Right renal cortex interstitium (tissue), 3 donors: Measurements from ENCODE around the gene SLC25A26. TPM values are rescaled to one million over a fixed set of nuclear protein-coding genes. Genes with fewer than 3 reads are reported as not detected.

Experiments
- DNase-seq, 3 donors: peaks; one replicate each; pipeline ENCODE4 v3.0.0-alpha.2; 2013; ENCODE audit warnings: low read depth in 3 of 3, low spot score in 2 of 3
- polyA plus RNA-seq, 3 donors: library from polyadenylated mRNA; unstranded; fragments of 120-200 nt; gene quantifications; one replicate each; pipeline ENCODE4 v1.2.1, GENCODE V29; 2013; ENCODE audit not compliant: insufficient read length in 3 of 3

The SLC25A26 gene
- polyA plus RNA-seq, 3 donors: 21.6 to 29.8 (median 26.0) TPM

DNA sequence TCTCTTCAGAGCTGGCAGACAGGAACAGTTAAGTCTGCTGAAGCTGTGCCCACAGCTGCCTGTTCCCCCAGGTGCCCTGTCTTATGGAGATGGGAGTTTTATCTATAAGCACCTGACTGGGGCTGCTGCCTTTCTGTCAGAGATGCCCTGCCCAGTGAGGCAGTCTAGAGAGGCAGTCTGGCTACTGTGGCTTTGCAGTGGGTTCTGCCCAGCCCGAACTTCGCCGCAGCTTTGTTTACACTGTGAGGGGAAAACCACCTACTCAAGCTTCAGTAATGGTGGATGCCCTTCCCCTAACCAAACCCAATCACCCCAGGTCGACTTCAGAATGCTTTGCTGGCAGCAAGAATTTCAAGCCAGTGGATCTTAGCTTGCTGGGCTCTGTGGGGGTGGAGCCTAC is 91.2 kb downstream of the SLC25A26 start:
- DNase-seq: no peak

DNA sequence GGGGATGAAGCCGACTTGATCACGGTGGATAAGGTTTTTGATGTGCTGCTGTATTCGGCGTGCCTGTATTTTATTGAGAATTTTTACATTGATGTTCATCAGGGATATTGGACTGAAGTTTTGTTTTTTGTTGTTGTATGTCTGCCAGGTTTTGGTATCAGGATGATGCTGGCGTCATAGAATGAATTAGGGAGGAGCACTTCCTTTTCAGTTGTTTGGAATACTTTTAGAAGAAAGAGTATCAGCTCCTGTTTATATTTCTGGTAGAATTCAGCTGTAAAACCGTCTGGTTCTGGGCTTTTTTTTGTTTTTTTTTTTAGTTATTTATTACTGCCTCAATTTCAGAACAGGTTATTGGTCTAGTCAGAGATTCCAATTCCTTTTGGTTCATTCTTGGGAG is 93.7 kb downstream of the SLC25A26 start:
- DNase-seq: no peak

DNA sequence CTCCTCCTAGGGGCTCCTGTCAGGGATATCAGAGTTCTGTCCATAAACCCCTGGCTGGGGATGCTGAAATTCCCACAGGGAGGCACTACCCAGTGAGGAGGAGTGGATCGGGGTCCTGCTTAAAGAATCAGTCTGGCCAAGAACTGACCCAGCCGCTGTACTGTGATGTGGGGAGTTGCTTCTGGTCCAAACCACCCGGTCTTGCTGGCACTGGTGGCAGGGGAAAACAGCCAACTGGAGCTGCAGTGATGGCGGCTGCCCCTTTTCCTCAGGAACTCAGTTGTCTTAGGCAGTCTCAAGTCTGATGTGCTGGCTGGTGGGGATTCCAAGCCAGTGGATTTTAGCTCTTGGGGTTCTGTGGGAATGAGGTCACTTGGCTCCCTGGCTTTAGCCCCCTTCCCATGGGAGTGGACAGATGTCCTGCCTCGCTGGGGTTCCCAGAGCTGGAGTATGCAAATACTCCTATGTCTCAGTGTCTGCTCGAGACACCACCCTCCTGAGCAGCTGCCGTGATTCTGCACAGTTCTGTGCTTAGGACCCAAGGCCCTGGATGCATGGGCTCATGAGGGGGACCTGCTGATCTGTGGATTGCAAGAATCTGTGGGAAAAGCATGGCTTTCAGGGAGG is 97.1 kb downstream of the SLC25A26 start:
- no peak for DNase-seq

DNA sequence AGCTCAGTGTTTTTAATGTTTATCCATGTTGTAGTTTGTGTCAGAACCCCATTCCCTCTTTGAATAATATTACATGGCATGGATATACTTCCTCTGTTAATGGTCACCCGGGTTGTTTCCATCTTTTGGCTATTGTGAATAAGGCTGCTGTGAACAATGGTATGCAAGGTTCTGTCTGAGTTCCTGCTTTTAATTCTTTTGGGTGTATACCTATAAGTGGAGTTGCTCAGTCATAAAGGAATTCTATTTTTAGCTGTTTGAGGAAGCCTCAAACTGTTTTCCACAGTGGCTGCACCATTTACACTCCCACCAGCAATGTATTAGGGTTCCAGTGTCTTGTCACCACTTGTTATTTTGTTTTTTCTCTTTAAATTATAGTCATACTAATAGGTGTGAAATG is 99.6 kb downstream of the SLC25A26 start:
- DNase-seq: no peak

GRCh38 chr3:66322436-66322835 is 101.6 kb downstream of the SLC25A26 start:
- no peak for DNase-seq

DNA sequence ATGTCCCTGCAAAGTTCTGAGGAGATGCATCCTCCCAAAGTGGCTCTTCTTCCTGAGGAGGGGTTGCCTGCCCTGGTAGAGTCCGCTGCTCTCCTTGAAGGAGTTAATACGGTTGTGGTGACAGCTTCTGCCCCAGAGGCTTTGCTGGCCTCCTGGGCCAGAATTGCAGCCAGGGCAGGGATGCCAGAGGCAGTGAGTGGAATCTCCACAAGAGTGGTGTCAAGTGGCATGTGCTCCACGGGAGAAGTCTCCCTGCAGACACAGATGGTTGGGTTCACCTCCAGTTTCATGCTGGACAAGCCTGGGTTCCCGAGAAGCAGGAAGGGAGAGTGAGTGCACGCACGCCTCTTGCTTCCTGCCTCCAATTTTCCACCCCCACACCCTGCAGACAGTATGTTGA is 105.5 kb downstream of the SLC25A26 start:
- no peak for DNase-seq

- DNase-seq: no peak
Observed at GRCh38 chr3:66335671-66336070, 114.9 kb downstream of the SLC25A26 start.

DNA sequence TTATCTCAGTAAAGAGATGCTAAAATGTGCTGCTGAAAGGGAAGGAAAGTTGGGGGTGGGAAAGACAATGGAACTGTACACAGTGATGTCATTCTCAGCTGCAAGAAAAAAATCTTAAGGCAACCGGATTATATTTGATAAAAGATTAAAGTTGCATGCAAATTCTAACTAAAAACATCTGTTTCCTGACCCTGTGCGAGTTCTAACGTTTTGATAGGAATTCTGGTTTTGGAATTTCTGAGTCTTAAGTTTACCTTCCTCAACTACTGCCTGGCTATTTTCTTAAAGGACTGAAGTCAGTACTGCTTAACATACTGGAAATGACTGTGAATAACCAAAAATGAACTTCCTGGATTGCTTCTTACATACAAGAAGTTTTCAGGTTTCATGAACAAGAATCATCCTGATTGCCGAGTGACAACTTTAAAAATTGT is 115.5 kb downstream of the SLC25A26 start:
- no peak for DNase-seq

DNA sequence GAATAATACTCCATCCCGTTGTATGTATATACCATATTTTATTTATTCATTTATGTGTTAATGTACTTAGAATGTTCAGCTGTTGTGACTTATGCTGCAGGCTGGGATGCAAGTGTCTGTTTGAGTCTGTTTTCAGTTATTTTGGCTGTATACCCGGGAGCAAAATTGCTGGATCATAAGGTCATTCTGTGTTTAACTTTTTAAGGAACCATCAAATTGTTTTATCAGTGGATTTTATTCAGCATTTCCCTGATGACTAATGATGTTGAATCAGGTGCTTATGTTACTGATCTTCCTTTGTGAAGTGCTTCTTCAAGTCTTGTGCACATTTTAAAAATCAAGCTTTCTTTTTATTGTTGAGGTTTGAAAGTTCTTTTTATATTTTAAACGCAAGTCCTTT is 118.1 kb downstream of the SLC25A26 start:
- no peak for DNase-seq

GRCh38 chr3:66342717-66343356 is 122.0 kb downstream of the SLC25A26 start:
- no peak for DNase-seq

DNA sequence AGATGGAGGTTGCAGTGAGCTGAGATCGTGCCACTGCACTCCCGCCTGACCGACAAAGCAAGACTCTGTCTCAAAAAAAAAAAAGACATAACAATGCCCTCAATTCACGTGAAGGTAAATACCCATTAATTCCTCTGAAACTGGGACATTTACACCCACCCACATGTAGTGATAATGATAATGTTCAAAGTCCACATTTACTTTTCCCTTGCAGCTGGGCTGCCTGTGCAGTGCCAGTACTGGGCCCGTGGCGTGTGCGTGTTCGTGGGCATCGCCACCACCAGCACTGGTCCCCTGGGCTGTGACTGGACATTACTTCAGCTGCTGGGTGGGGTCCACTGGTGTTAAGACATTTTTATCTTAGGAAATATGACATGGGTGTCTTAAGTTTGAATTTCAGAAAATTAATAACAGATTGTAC is 123.6 kb downstream of the SLC25A26 start:
- no peak for DNase-seq

DNA sequence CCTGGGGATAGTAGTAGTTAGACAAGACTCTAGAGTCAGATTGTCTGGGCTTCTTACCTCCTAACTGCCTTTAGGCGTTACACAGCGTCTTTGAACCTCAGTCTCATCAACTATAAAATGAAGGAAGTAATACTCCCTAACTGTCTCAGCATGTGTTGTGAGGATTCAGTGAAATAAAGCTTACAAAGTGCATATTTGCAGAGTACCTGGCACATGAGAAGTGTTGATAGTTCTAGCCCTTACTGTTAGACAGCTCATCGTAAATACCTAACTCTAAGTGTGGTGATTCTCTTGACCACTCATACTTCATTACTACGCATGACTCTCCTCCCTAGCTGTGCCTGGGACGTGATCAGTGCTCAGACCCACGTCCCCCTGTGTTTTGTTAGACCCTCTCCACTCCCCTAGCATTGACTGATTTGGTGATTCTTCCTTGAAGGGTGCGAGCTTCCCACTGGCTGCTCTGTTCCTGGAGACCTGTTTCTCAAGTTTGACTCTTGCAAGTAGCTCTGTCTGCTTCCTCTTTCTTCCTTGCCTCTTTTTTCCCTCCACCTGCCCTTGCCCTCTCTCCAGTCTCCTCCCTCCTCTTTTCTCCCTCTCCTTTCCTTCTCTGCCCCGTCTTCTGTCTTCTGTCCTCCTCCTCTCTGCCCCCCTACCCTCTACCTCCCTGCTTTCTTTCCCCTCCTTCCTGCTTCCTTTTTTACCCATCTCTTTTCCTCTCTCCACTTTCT is 124.2 kb downstream of the SLC25A26 start:
- no peak for DNase-seq

DNA sequence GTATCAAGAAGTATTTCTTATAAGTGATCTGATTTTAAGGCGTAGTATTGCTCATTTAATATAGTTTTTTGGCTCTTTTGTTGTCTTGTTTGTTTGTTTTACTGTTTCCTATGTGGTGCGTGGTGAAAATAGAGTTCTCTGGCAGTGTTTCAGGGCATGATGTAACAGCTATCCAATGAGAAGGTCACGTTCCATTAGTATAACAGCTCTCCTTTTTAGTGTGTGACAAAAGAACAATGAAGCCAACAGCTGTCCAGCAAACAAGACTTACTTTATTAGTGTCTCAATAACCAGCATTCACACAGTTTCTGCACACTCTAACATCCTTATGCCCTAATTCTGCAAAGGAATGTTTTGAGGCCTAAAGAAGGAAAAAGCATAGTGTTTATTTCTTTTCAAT is 127.9 kb downstream of the SLC25A26 start:
- DNase-seq: no peak

GRCh38 chr3:66350601-66351000 is 129.8 kb downstream of the SLC25A26 start:
- no peak for DNase-seq

- DNase-seq: no peak
Observed at GRCh38 chr3:66353039-66353438, 132.2 kb downstream of the SLC25A26 start.

GRCh38 chr3:66353530-66353929 is 132.7 kb downstream of the SLC25A26 start:
- no peak for DNase-seq

- no peak for DNase-seq
Observed at GRCh38 chr3:66354001-66354400, 133.2 kb downstream of the SLC25A26 start.

GRCh38 chr3:66355394-66355793 is 134.6 kb downstream of the SLC25A26 start:
- no peak for DNase-seq

DNA sequence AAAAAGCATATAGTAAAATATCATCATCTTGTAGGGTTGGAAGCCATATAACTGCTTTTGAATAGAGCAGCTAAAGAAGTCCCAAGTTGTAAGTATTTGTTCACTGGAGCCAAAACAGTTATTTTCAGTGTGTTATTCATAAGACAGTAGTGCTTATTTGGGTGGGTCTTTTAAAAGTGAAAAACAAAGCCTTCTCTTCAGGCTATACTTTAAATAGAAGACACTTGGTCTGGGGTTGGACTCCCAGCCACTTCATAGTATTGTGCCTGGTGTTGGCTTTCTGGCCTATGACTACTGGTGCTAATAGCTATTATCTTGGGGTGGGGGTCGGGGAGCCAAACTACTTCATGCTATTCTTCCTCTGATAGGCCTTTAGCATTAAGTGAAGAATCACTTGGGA is 135.2 kb downstream of the SLC25A26 start:
- no peak for DNase-seq

GRCh38 chr3:66361356-66361755 is 140.6 kb downstream of the SLC25A26 start:
- DNase-seq: no peak

GRCh38 chr3:66362541-66362941 is 141.7 kb downstream of the SLC25A26 start:
- no peak for DNase-seq

DNA sequence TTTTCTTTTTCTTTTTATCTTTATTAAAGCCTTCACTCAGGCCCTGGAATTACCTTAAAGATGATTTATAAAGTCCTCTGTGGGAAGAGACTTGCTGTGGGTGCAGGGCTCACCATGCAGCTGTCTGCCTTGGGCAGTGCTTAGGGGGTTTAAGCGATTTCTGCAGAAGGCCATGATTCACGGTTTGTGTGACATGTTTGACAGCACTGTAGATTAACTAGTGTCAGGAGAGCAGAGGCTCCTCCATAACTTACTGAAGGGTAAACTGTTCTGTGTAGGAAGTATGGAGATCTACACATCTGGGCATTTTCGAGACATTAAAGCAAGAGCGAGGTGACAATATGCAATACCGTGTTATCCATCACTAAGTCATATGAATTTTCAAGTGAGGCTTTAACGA is 142.3 kb downstream of the SLC25A26 start:
- DNase-seq: no peak
